ENCODE data around the gene CLDN9.

GRCh38 chr16:3027983-3028715 lies 15.4 kb downstream of the CLDN9 start:
- TF ChIP-seq POLR2AphosphoS5 (IDR thresholded peaks at IDR 0.05; ENCODE audit: borderline replicate concordance, low read depth, low read length), result peak; percentile 51; the same call in 1 of the 2 replicates
- TF ChIP-seq EZH2 (IDR thresholded peaks at IDR 0.05), result no peak
